Measurements from ENCODE around the gene FAM47B.

DNA sequence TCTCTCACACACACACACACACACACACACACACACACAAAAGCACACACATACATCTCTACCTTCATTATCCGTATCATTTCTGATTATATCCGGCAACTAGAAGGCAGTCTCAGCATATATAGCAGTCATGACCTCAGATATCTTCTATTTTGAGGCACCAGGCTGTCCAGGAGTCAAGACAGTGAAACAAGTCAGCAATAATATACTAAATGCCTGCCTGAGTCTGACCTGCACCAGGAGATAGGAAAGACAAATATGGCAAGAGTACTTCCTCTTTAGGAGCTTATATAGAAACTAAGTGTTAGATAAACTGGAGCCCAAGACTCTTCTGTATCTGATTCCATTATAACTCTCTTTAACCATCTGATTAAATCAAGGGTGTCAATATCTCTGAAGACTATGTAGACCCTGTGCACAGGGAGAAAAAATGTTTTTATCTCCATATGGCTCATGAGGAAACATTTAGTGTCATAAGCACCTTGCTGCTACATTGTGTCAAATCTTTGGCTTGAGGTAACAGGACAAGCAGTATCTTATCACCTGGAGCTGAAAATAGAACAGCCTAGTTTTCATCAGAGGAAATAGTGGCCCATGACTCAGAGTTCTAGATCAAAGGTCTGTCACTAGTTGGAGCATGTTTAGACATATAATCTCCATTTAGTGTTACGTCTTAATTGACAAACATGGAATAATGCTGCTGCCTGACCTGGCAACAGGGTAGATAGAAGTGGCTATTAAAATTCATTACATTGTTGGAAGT, 27.0 kb upstream of the FAM47B start:
- TF ChIP-seq, protein P1, sequence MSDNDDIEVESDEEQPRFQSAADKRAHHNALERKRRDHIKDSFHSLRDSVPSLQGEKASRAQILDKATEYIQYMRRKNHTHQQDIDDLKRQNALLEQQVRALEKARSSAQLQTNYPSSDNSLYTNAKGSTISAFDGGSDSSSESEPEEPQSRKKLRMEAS (IDR thresholded peaks at IDR 0.05): no peak
- TF ChIP-seq POLR2A (IDR thresholded peaks at IDR 0.05; ENCODE audit: low read length): no peak
- TF ChIP-seq CTCF (IDR thresholded peaks at IDR 0.05): no peak
- TF ChIP-seq ZNF302 (CRISPR knock-in tag; IDR thresholded peaks at IDR 0.05): no peak
- TF ChIP-seq RFX5 (IDR thresholded peaks at IDR 0.05): no peak
